SH-SY5Y (cell line): Measurements from ENCODE around the gene PCDHB12.

Source experiments
- GATA2 ChIP-seq: IDR thresholded peaks from 2 replicates; pipeline ENCODE4 v1.6.1; 2011; ENCODE audit warnings: mild to moderate bottlenecking, low read depth, low read length
- GATA3 ChIP-seq: IDR thresholded peaks from 2 replicates; pipeline ENCODE4 v1.6.1; 2011; ENCODE audit warnings: low read depth, mild to moderate bottlenecking, low read length, moderate library complexity

DNA sequence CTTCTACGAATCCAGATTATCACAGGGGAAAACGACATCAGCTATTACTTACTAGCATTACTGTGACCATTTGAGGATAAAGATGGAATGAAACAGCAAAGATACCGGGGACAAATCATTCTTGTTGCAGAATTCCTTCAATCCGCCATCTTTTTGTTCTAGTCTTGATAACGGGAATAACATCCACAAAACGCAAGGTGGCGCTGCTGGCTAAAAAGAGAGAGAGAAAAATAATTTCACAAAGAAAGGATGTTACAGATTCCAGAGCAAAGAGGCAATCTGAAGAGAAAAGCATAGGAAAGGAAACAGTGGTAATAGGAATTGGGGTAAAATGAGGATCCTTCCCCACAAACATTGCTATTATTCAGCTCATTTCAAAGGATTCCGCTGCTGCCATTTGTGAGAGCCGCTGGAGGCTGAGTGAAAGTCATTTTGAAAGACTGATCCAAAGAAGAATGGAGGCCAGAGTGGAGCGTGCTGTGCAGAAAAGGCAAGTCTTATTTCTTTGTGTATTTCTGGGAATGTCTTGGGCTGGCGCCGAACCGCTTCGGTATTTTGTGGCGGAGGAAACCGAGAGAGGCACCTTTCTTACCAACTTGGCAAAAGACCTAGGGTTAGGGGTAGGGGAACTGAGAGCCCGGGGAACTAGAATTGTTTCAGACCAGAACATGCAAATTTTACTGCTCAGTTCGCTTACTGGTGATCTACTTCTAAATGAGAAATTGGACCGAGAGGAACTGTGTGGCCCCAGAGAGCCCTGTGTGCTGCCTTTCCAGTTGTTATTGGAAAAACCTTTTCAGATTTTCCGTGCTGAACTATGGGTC, 35.9 kb upstream of the PCDHB12 start, which contains the start of gene PCDHB7:
- TF ChIP-seq GATA2 (no peak), GATA3 (no peak)
